B cell (primary cell): Measurements from ENCODE around the gene DZANK1. TPM values are rescaled to one million over a fixed set of nuclear protein-coding genes. Genes with fewer than 3 reads are reported as not detected.

Source experiments
- ATAC-seq: fragments of 200-7000 bp; cut with Tn5 transposase; one replicate; pipeline ENCODE4 v1.10.0; 2021; ENCODE audit warnings: low read depth, mild to moderate bottlenecking, moderate number of reproducible peaks, moderate library complexity
- CTCF ChIA-PET: fragments of 350-600 bp; sonication (Branson Sonifier 250); formaldehyde crosslinking; loops from one replicate; lab custom pipeline; 2021; ENCODE audit warnings: antibody characterized with exemption, inconsistent platforms; lab: Charles Lee
- POLR2A ChIA-PET: fragments of 350-600 bp; sonication (Branson Sonifier 250); formaldehyde crosslinking; loops from one replicate; lab custom pipeline; 2021; ENCODE audit warnings: antibody characterized with exemption; lab: Charles Lee
- DNase-seq: peaks from one replicate; pipeline ENCODE4 v3.0.0; 2013
- H2AFZ ChIP-seq: 2 replicates; pipeline ENCODE4 v1.6.1; 2012; ENCODE audit warnings: mild to moderate bottlenecking, low read depth, low read length; ENCODE audit not compliant: insufficient read depth, poor library complexity, severe bottlenecking
- H3K27ac ChIP-seq, 2 donors: 1 replicate in 1 of 2; 2 replicates in 1 of 2; pipeline ENCODE4 v1.5.1; 2012 to 2013; ENCODE audit warnings: low read length in 2 of 2, mild to moderate bottlenecking in 2 of 2, moderate library complexity in 1 of 2
- H3K27me3 ChIP-seq, 4 experiments: fragments of 200-600 bp in 1 of 4; sonication (generic) in 1 of 4; replicated peaks in 1 of 4; 1 replicate in 2 of 4; 2 replicates in 2 of 4; pipeline versions ENCODE4 v1.6.1 to v1.7.0; 2013 to 2016; ENCODE audit warnings: low read length in 3 of 4, mild to moderate bottlenecking in 2 of 4, mixed read lengths in 1 of 4, moderate library complexity in 1 of 4; ENCODE audit not compliant: insufficient read depth in 4 of 4, control insufficient read depth in 3 of 4; ENCODE audit errors: control extremely low read depth in 1 of 4
- H3K36me3 ChIP-seq, 2 experiments: replicated peaks in 1 of 2; 1 replicate in 1 of 2; 2 replicates in 1 of 2; pipeline versions ENCODE4 v1.6.1 to v1.7.1; 2013; ENCODE audit warnings: low read length in 1 of 2; ENCODE audit not compliant: insufficient read depth in 2 of 2, control insufficient read depth in 1 of 2; ENCODE audit errors: control extremely low read depth in 1 of 2, extremely low read depth in 1 of 2
- H3K4me1 ChIP-seq, 2 donors: fragments of 200-600 bp in 1 of 2; sonication (generic) in 1 of 2; 1 replicate in 1 of 2; 2 replicates in 1 of 2; pipeline versions ENCODE4 v1.5.1 to v1.6.1; 2013 to 2017; ENCODE audit warnings: low read length in 2 of 2; ENCODE audit not compliant: control insufficient read depth in 2 of 2, insufficient read depth in 2 of 2
- H3K4me2 ChIP-seq: replicated peaks from 2 replicates; pipeline ENCODE3; 2012; ENCODE audit warnings: mild to moderate bottlenecking, low read depth, low read length; ENCODE audit not compliant: poor library complexity, severe bottlenecking
- H3K4me3 ChIP-seq, 5 experiments: fragments of 200-600 bp in 1 of 5; sonication (generic) in 1 of 5; 1 replicate in 3 of 5; 2 replicates in 2 of 5; pipeline versions ENCODE4 v1.5.1 to v1.7.0; 2011 to 2016; ENCODE audit warnings: low read length in 4 of 5, mild to moderate bottlenecking in 4 of 5, low read depth in 2 of 5, control low read depth in 1 of 5, moderate library complexity in 1 of 5; ENCODE audit not compliant: insufficient read depth in 1 of 5; ENCODE audit errors: control extremely low read depth in 1 of 5, extremely low read depth in 1 of 5
- H3K79me2 ChIP-seq: fragments of 200-600 bp; sonication (generic); one replicate; pipeline ENCODE4 v1.6.0; 2016; ENCODE audit warnings: low read length; ENCODE audit not compliant: control insufficient read depth, insufficient read depth
- H3K9ac ChIP-seq: fragments of 200-600 bp; sonication (generic); 2 replicates; pipeline ENCODE4 v1.6.1; 2017; ENCODE audit warnings: mild to moderate bottlenecking, low read length, moderate library complexity
- H3K9me3 ChIP-seq, 3 donors: one replicate each; pipeline versions ENCODE4 v1.6.1 to v1.7.1; 2013; ENCODE audit warnings: low read length in 2 of 3; ENCODE audit not compliant: control insufficient read depth in 2 of 3, insufficient read depth in 1 of 3; ENCODE audit errors: control extremely low read depth in 1 of 3
- H4K20me1 ChIP-seq: 2 replicates; pipeline ENCODE4 v1.6.0; 2012; ENCODE audit warnings: mild to moderate bottlenecking, low read length; ENCODE audit not compliant: insufficient read depth, control insufficient read depth, poor library complexity, severe bottlenecking
- H3K27ac Mint-ChIP-seq: one replicate; pipeline ENCODE4 v1.8.0; 2021; ENCODE audit warnings: mixed read lengths
- H3K27me3 Mint-ChIP-seq: one replicate; pipeline ENCODE4 v1.8.0; 2021; ENCODE audit warnings: mixed read lengths
- H3K4me1 Mint-ChIP-seq: one replicate; pipeline ENCODE4 v1.8.0; 2021; ENCODE audit warnings: mixed read lengths
- H3K4me3 Mint-ChIP-seq: one replicate; pipeline ENCODE4 v1.8.0; 2021; ENCODE audit warnings: mixed read lengths
- H3K9me3 Mint-ChIP-seq: one replicate; pipeline ENCODE4 v1.8.0; 2022; ENCODE audit warnings: mixed read lengths; ENCODE audit not compliant: insufficient read depth
- EZH2 ChIP-seq: IDR thresholded peaks from 2 replicates; pipeline ENCODE4 v1.6.1; 2012; ENCODE audit warnings: borderline replicate concordance, low read depth, mild to moderate bottlenecking, moderate library complexity, low read length; ENCODE audit not compliant: insufficient read depth, poor library complexity, severe bottlenecking
- WGBS: methylation state at CpG from one replicate; pipeline ENCODE4 v1.1.5; 2013; ENCODE audit warnings: missing lambda C conversion rate; ENCODE audit not compliant: insufficient coverage; 5-methylcytosine and 5-hydroxymethylcytosine counted together
- intact Hi-C: fragments of 100-400 bp; cut with micrococcal nuclease; formaldehyde crosslinking; loops from one replicate; pipeline ENCODE4 v1.10.0; 2022
- polyA plus RNA-seq: library from polyadenylated mRNA; depleted of rRNA; stranded (reverse); fragments of >200 nt; gene quantifications from 2 replicates; pipeline ENCODE4 v1.2.3, GENCODE V29; 2012
- total RNA-seq, 2 donors: library from RNA; stranded (reverse); fragments of 120-200 nt in 1 of 2; gene quantifications; 1 replicate in 1 of 2; 2 replicates in 1 of 2; pipeline versions ENCODE4 v1.2.3 to v1.2.4, GENCODE V29; 2013 to 2022
- TF ChIP-seq, protein P1 (sequence below): fragments of 200-600 bp; IDR thresholded peaks from one replicate; pipeline ENCODE4 v1.8.0; 2022; ENCODE audit warnings: antibody characterized with exemption, mild to moderate bottlenecking

The DZANK1 gene
- total and polyA plus RNA-seq, 2 donors (not counting 1 experiment from before 2014, with no cell fraction given), result 2.8 to 5.6 TPM

DNA sequence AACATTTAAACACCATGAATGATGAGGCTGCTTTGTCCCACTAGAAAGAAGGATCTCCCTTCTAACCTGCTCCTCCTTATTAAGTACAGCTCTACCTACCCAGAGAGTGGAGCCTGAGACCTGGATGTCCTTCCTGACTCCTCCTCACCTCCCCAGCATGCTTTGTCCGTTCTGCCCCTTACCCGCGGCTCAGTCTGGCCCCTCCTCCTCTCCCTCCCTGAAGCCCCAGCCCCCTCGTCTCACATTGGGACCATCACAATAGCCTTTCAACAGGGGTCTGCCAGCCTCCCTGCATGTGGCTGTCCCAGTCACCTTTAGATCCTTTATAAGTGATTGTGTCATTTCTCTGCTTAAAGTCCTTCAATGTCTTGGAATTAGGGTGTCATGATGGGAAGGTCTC, 72.5 kb downstream of the DZANK1 start:
- no peaks in the 10 kb centered on the region for H3K4me1 Mint-ChIP-seq
- ATAC-seq (no peak), DNase-seq (no peak)
- Histone ChIP-seq H3K79me2 (no peaks in the 10 kb centered on the region), H3K27ac (no peak overlapping the region), H3K9me3 (no peaks in the 10 kb centered on the region), H4K20me1 (no peaks in the 10 kb centered on the region), H2AFZ (no peak overlapping the region), H3K4me2 (no peak overlapping the region), H3K27me3 (no peaks in the 10 kb centered on the region), H3K9ac (no peak overlapping the region), H3K36me3 (peaks cover 0 to 2% of the 10 kb centered on the region in 2 experiments), H3K4me1 (no peaks in the 10 kb centered on the region), H3K4me3 (no peak overlapping the region)
- no peaks in the 10 kb centered on the region for H3K27me3 Mint-ChIP-seq
- no peak for TF ChIP-seq EZH2
- TF ChIP-seq, protein P1, sequence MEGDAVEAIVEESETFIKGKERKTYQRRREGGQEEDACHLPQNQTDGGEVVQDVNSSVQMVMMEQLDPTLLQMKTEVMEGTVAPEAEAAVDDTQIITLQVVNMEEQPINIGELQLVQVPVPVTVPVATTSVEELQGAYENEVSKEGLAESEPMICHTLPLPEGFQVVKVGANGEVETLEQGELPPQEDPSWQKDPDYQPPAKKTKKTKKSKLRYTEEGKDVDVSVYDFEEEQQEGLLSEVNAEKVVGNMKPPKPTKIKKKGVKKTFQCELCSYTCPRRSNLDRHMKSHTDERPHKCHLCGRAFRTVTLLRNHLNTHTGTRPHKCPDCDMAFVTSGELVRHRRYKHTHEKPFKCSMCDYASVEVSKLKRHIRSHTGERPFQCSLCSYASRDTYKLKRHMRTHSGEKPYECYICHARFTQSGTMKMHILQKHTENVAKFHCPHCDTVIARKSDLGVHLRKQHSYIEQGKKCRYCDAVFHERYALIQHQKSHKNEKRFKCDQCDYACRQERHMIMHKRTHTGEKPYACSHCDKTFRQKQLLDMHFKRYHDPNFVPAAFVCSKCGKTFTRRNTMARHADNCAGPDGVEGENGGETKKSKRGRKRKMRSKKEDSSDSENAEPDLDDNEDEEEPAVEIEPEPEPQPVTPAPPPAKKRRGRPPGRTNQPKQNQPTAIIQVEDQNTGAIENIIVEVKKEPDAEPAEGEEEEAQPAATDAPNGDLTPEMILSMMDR, result no peak
- ChIA-PET POLR2A (no interaction called here), CTCF (no interaction called here)
- intact Hi-C loops, result no loop called here
- no peak overlapping the region for H3K4me3 Mint-ChIP-seq
- H3K9me3 Mint-ChIP-seq, result no peaks in the 10 kb centered on the region
- 100% methylated on average over 3 of the region's 4 CpGs for WGBS
- H3K27ac Mint-ChIP-seq, result no peak overlapping the region

DNA sequence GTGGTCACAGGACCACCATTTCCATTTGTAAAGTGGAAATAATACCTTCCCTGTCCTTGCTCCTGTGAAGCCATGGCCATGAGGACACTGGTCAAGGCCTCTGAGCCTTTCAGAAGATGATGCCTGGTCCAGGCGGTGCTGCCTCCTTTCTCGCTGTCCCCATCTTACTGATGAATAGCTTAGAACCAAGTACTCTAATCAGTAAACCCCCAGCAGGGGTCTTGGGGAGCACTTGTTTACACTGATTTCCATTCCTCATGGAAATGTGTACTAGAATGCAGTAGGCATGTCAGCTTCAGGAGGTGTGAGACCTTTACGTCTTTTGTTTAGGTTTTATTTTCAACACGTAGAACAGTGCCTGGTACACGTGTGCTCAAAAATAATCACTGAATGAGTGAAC, 75.1 kb downstream of the DZANK1 start:
- Mint-ChIP-seq H3K27me3 (no peaks in the 10 kb centered on the region), H3K9me3 (no peaks in the 10 kb centered on the region), H3K27ac (no peak overlapping the region), H3K4me3 (no peak overlapping the region), H3K4me1 (no peaks in the 10 kb centered on the region)
- Histone ChIP-seq H3K36me3 (peaks cover 0 to 4% of the 10 kb centered on the region in 2 experiments), H3K4me1 (no peaks in the 10 kb centered on the region), H3K9ac (no peak overlapping the region), H4K20me1 (no peaks in the 10 kb centered on the region), H3K79me2 (no peaks in the 10 kb centered on the region), H3K27ac (no peak overlapping the region), H3K9me3 (no peaks in the 10 kb centered on the region), H2AFZ (no peak overlapping the region), H3K4me3 (no peak overlapping the region), H3K4me2 (no peak overlapping the region), H3K27me3 (no peaks in the 10 kb centered on the region)
- POLR2A ChIA-PET, result no interaction called here
- no peak for TF ChIP-seq EZH2
- TF ChIP-seq, protein P1, result no peak
- intact Hi-C loops, result no loop called here
- ATAC-seq (no peak), DNase-seq (no peak)
- no CpG with 5 or more reads among the region's 5 CpGs for WGBS
- CTCF ChIA-PET, result interaction anchor here (0.9 kb wide), 1 partner anchor 155 kb away, joined by 3 read pairs; no protein-coding TSS in a partner anchor
